NB4 (cell line): Measurements from ENCODE around the gene GPR107.

Source experiments
- MAX ChIP-seq: IDR thresholded peaks from 2 replicates; pipeline ENCODE4 v1.6.1; 2011; ENCODE audit warnings: low read depth, low read length
- MYC ChIP-seq: IDR thresholded peaks from 2 replicates; pipeline ENCODE4 v1.6.1; 2011; ENCODE audit warnings: low read depth, low read length
- POLR2A ChIP-seq: IDR thresholded peaks from 2 replicates; pipeline ENCODE4 v1.6.1; 2011; ENCODE audit warnings: mild to moderate bottlenecking; ENCODE audit not compliant: insufficient read length; ENCODE audit errors: extremely low read depth
- TF ChIP-seq, protein P1 (sequence below): IDR thresholded peaks from one replicate; pipeline ENCODE4 v1.5.1; 2012; ENCODE audit warnings: low read depth, low read length

DNA sequence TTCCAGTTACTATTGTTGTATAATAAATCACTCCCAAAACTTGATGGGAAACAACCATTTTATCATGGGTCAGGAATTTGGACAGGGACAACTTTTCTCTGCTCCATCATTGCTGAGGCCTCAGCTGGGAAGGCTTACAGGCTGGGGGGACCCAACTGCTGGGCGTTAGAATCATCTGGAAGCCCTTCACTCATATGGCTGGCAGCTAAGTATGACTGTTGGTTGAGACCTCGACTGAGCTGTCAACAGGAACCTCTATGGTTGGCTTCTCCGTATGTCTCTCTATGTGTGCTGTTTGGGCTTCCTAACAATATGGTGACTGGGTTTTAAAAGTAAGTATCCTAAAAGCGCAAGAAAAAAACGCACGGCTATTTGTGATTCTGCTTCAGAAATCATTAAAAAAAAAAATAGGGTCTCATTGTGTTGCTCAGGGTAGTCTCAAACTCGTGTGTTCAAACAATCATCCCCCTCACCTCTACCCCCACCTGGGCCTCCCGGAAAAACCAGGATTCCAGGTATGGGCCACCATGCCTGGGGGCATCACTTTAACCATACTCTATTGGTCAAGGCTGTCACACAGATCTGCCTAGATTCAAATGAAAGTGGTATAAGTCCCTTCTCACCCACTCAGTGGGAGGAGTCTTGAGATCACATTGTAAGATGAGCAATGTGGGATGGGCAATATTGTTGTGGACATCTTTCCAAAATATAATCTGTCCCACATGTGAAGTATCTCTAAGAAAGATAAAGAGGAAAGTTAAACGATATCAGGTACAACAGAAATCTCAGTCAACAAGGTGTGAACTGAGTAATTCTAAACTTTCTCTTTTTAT lies 26.0 kb upstream of the GPR107 start:
- TF ChIP-seq POLR2A (no peak), MYC (no peak), MAX (no peak)
- TF ChIP-seq, protein P1, sequence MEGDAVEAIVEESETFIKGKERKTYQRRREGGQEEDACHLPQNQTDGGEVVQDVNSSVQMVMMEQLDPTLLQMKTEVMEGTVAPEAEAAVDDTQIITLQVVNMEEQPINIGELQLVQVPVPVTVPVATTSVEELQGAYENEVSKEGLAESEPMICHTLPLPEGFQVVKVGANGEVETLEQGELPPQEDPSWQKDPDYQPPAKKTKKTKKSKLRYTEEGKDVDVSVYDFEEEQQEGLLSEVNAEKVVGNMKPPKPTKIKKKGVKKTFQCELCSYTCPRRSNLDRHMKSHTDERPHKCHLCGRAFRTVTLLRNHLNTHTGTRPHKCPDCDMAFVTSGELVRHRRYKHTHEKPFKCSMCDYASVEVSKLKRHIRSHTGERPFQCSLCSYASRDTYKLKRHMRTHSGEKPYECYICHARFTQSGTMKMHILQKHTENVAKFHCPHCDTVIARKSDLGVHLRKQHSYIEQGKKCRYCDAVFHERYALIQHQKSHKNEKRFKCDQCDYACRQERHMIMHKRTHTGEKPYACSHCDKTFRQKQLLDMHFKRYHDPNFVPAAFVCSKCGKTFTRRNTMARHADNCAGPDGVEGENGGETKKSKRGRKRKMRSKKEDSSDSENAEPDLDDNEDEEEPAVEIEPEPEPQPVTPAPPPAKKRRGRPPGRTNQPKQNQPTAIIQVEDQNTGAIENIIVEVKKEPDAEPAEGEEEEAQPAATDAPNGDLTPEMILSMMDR: no peak
